CD4-positive, alpha-beta T cell treated with Interleukin-17A for 1 hour (primary cell): ENCODE data around the gene TTC9.
"Not testable (repeated sequence)": the region's sequence is repeated elsewhere in the genome, so short reads cannot be mapped to it uniquely, and the experiment has no call there.

Source experiments
- DNase-seq: peaks from one replicate; pipeline ENCODE4 v3.0.0-alpha.2; 2020

The TTC9 gene

GRCh38 chr14:70685474-70686197, 43.9 kb downstream of the TTC9 start:
- DNase-seq = no peak

GRCh38 chr14:70692210-70692609, 50.5 kb downstream of the TTC9 start:
- DNase-seq = no peak

GRCh38 chr14:70696026-70696425, 54.3 kb downstream of the TTC9 start:
- no peak for DNase-seq

- no peak for DNase-seq
Observed at GRCh38 chr14:70697701-70698100, 56.0 kb downstream of the TTC9 start.

GRCh38 chr14:70698288-70698687, 56.6 kb downstream of the TTC9 start:
- no peak for DNase-seq

- DNase-seq = no peak
Observed at GRCh38 chr14:70699646-70700045, 57.9 kb downstream of the TTC9 start.

- DNase-seq = no peak
Observed at GRCh38 chr14:70700955-70701585, 59.4 kb downstream of the TTC9 start.

- no peak for DNase-seq
Observed at GRCh38 chr14:70701610-70702009, 59.9 kb downstream of the TTC9 start.

- DNase-seq = no peak
Observed at GRCh38 chr14:70702161-70702560, 60.4 kb downstream of the TTC9 start.

- DNase-seq = not testable (repeated sequence)
Observed at GRCh38 chr14:70703621-70704168, 62.0 kb downstream of the TTC9 start.

- no peak for DNase-seq
Observed at GRCh38 chr14:70704960-70705359, 63.2 kb downstream of the TTC9 start.

GRCh38 chr14:70706177-70706576, 64.5 kb downstream of the TTC9 start:
- DNase-seq = no peak

GRCh38 chr14:70707138-70708038, 65.7 kb downstream of the TTC9 start:
- DNase-seq = no peak

GRCh38 chr14:70708717-70709570, 67.2 kb downstream of the TTC9 start:
- no peak for DNase-seq

- no peak for DNase-seq
Observed at GRCh38 chr14:70709726-70710382, 68.1 kb downstream of the TTC9 start.

GRCh38 chr14:70711451-70711850, 69.7 kb downstream of the TTC9 start:
- no peak for DNase-seq

- no peak for DNase-seq
Observed at GRCh38 chr14:70713096-70713495, 71.4 kb downstream of the TTC9 start.

GRCh38 chr14:70713511-70713916, 71.8 kb downstream of the TTC9 start:
- DNase-seq = no peak

- peak; percentile 65 for DNase-seq
Observed at GRCh38 chr14:70714055-70714550, 72.4 kb downstream of the TTC9 start.

GRCh38 chr14:70716483-70716882, 74.8 kb downstream of the TTC9 start:
- DNase-seq = no peak

GRCh38 chr14:70716958-70717357, 75.2 kb downstream of the TTC9 start:
- no peak for DNase-seq
